Choroid plexus epithelial cell (primary cell): ENCODE results near the gene PDIK1L.

Source experiments
- DNase-seq: peaks from one replicate; pipeline ENCODE4 v3.0.0-alpha.2; 2010; ENCODE audit warnings: low read depth
- H3K4me3 ChIP-seq: 2 replicates; pipeline ENCODE4 v1.5.1; 2011; ENCODE audit warnings: low read depth, mild to moderate bottlenecking, control low read depth, low read length, moderate library complexity
- TF ChIP-seq, protein P1 (sequence below): conservative IDR thresholded peaks from 2 replicates; pipeline ENCODE4 v1.5.1; 2011; ENCODE audit warnings: low read depth, mild to moderate bottlenecking, control low read depth, inconsistent platforms, low read length, moderate library complexity

Gene PDIK1L

DNA sequence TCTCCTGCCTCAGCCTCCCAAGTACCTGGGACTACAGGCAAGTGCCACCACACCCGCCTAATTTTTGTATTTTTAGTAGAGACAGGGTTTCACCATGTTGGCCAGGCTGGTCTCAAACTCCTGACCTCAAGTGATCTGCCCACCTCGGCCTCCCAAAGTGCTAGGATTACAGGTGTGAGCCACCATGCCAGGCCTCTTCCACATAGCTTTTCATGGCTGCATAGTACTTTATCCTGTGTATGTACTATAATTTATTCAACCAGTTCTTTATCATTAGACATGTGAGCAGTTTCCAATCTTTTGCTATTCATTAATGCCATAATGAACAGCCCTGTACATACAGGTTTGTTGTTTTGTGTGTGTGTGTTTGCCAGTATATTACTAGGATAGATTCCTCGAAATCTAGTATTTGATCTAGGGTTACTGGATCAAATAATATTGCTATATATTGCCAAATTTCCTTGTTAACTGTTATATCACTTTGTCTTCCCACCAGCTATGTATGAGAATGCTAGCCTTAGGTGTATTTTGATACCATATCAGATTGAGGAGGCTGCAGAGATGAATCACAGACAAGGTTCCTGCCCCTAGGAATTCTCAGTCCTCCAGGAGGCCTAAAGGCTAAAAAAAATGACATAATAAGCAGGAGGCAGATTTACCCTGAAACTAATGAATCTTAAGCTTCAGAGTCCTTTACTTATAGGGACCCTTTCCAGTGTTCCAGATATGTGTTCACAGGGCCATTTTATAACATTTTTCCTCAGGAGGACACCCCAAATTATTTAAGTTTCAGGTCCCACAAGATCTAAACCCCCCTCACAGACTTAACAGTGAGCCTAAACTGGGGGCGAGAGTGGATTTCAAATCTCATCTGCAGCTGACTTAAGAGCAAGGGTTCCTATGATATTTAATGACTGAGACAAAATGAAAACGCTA is 2.1 kb upstream of the PDIK1L start:
- H3K4me3 ChIP-seq, result no peak overlapping the region
- TF ChIP-seq, protein P1, sequence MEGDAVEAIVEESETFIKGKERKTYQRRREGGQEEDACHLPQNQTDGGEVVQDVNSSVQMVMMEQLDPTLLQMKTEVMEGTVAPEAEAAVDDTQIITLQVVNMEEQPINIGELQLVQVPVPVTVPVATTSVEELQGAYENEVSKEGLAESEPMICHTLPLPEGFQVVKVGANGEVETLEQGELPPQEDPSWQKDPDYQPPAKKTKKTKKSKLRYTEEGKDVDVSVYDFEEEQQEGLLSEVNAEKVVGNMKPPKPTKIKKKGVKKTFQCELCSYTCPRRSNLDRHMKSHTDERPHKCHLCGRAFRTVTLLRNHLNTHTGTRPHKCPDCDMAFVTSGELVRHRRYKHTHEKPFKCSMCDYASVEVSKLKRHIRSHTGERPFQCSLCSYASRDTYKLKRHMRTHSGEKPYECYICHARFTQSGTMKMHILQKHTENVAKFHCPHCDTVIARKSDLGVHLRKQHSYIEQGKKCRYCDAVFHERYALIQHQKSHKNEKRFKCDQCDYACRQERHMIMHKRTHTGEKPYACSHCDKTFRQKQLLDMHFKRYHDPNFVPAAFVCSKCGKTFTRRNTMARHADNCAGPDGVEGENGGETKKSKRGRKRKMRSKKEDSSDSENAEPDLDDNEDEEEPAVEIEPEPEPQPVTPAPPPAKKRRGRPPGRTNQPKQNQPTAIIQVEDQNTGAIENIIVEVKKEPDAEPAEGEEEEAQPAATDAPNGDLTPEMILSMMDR, result no peak
- no peak for DNase-seq

DNA sequence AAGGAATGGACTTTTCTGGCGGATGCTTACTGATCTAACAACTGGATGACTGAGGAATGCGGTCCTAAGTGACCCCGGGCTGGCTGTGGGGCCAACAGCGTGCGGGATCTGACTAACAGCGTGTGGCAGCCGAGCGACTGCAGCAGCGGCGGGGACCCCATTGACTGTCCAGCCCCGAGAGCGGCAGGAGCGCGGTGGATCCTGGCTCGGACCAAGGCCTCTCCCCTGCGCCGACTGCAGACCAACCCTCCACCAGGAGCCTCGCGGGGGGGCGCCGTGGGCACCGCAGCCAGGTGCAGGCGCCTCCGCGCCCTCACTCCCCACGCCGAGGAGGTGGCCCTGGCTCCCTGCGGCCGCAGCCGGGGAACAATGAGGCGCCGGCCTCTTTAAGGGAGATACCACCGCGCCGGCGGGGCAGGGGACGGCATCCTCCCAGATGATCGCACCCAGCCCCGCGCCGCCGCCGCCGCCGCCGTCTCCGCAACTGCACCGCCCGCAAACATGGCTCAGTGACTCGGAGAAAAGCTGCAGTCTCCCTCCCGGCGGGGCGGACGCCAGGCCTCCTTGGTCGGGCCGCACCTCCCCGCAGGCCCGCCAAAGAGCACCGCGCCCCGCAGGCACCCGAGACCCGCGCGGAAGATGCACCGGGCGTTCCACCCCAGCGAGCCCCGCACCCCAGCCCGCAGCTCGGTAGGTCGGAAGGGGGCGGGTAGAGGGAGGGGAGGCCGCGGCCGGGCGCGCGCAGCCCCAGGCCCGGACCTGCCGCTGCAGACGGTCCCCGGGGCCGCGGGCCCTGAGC is 694 bp upstream of the PDIK1L start:
- TF ChIP-seq, protein P1, result no peak
- H3K4me3 ChIP-seq, result peak overlapping the region; percentile 100
- DNase-seq, result peak; percentile 70

- TF ChIP-seq, protein P1, result no peak
- peak overlapping the region; percentile 100 for H3K4me3 ChIP-seq
- no peak for DNase-seq
These were observed 767 bp downstream of the PDIK1L start for GRCh38 chr1:26112407-26112775.

DNA sequence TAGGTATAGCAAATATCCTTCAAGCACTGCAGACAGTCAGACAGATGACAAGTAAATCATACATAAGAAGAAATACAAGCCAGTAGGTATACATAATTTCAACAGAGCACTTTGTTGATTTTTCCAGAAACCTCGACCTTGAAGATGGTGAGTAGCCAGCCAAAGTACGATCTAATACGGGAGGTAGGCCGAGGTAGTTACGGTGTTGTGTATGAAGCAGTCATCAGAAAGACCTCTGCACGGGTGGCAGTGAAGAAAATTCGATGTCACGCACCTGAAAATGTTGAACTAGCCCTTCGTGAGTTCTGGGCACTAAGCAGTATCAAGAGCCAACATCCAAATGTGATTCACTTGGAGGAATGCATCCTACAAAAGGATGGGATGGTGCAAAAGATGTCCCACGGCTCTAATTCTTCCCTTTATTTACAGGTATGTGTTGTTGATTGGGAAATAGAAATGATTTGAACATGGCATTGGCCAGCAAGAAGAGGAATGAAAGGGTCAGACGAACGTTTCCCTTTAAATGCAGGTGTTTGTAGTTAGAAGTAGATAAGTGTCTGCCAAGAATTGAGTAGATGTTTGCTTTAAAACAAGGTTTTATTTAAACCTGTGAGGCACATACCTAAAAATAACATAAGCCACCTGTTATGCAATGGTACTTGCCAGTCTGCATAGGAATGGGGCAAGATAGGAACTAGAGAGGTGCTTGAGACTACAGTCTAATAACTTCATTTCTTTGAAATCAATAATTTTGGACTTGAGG is 2.7 kb downstream of the PDIK1L start:
- no peak overlapping the region for H3K4me3 ChIP-seq
- no peak for DNase-seq
- TF ChIP-seq, protein P1, result no peak

GRCh38 chr1:26119892-26120608 is 8.4 kb downstream of the PDIK1L start:
- H3K4me3 ChIP-seq, result no peak overlapping the region
- no peak for DNase-seq
- TF ChIP-seq, protein P1, result no peak

DNA sequence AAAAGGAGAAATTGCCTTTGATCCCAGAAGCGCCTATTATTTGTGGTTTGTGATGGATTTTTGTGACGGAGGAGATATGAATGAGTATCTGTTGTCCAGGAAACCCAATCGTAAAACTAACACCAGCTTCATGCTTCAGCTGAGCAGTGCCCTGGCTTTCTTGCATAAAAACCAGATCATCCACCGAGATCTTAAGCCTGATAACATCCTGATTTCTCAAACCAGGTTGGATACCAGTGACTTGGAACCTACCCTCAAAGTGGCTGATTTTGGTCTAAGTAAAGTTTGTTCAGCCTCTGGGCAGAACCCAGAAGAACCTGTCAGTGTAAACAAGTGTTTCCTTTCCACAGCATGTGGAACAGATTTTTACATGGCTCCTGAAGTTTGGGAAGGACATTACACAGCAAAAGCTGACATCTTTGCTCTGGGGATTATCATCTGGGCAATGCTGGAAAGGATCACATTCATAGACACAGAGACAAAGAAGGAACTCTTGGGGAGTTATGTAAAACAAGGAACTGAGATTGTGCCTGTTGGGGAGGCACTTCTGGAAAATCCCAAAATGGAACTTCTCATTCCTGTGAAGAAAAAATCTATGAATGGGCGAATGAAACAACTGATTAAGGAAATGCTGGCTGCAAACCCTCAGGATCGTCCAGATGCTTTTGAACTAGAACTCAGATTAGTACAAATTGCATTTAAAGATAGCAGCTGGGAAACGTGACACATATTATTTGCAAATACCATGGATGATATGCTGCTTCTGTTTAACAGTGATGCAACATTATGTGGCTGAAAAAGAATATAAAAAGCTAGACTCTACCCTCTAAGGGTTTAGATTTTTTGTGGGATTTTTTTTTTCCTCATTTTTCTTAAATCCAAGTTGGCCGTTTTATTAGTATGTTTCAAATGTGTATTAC is 10.5 kb downstream of the PDIK1L start:
- H3K4me3 ChIP-seq, result no peak overlapping the region
- TF ChIP-seq, protein P1, result no peak
- DNase-seq, result no peak
